C4-2B (cell line): ENCODE measurements around the gene NT5C2.

Experiments used
- CTCF ChIP-seq: fragments of 450-650 bp; conservative IDR thresholded peaks from 2 replicates; pipeline ENCODE4 v1.5.1; 2017; ENCODE audit warnings: mild to moderate bottlenecking
- ZFX ChIP-seq: fragments of 450-650 bp; IDR thresholded peaks from 2 replicates; pipeline ENCODE4 v1.6.1; 2017

DNA sequence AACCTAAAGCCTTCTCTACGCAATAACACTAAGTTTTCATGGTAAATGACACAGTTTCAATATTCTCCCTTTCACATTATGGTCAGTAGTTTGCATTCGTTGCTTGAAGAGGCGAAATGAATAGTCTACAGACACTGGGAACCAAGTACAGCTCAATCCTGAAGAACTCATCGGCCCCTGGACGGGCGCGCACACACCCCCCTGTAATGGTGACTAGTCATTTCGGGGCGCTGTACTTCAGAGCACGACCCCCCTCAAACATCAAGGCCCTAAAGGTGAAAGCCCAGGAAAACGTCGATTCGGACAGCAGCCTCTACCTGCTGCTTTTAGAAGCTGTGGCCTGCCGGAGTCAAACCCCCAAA, 1.0 kb downstream of the NT5C2 start:
- TF ChIP-seq CTCF (no peak), ZFX (no peak)
